RWPE2 (cell line): ENCODE measurements around the gene USP34.

ENCODE experiments used
- ATAC-seq: fragments of 200-7000 bp; cut with Tn5 transposase; 3 replicates; pipeline ENCODE4 v1.9.1; 2021; ENCODE audit warnings: low read depth
- DNase-seq: peaks from one replicate; pipeline ENCODE4 v3.0.0-alpha.2; 2020; ENCODE audit warnings: low spot score
- H3K27ac ChIP-seq: fragments of 450-650 bp; 2 replicates; pipeline ENCODE4 v1.5.1; 2017; ENCODE audit warnings: mild to moderate bottlenecking; ENCODE audit not compliant: poor library complexity, severe bottlenecking
- H3K27me3 ChIP-seq: fragments of 250-450 bp; sonication (Bioruptor Pico); 2 replicates; pipeline ENCODE4 v1.5.1; 2021; ENCODE audit warnings: mild to moderate bottlenecking, moderate library complexity; ENCODE audit not compliant: insufficient read depth, poor library complexity, severe bottlenecking
- H3K36me3 ChIP-seq: fragments of 250-450 bp; sonication (Bioruptor Pico); 2 replicates; pipeline ENCODE4 v1.5.1; 2020; ENCODE audit warnings: low read depth, mild to moderate bottlenecking, moderate library complexity
- H3K4me1 ChIP-seq: fragments of 250-450 bp; sonication (Bioruptor Pico); 2 replicates; pipeline ENCODE4 v1.5.1; 2021; ENCODE audit warnings: mild to moderate bottlenecking, moderate library complexity; ENCODE audit not compliant: insufficient read depth, poor library complexity, severe bottlenecking
- H3K4me3 ChIP-seq: fragments of 250-450 bp; sonication (Bioruptor Pico); 2 replicates; pipeline ENCODE4 v1.5.1; 2021; ENCODE audit warnings: mild to moderate bottlenecking, moderate library complexity; ENCODE audit not compliant: severe bottlenecking
- H3K9me3 ChIP-seq: fragments of 250-450 bp; sonication (Bioruptor Pico); 2 replicates; pipeline ENCODE4 v1.5.1; 2021; ENCODE audit warnings: mild to moderate bottlenecking, moderate library complexity; ENCODE audit not compliant: severe bottlenecking
- TF ChIP-seq, protein P1 (sequence below): fragments of 450-650 bp; IDR thresholded peaks from one replicate; pipeline ENCODE4 v1.5.1; 2017; ENCODE audit warnings: mild to moderate bottlenecking, moderate library complexity; ENCODE audit not compliant: poor library complexity, severe bottlenecking

The USP34 gene

DNA sequence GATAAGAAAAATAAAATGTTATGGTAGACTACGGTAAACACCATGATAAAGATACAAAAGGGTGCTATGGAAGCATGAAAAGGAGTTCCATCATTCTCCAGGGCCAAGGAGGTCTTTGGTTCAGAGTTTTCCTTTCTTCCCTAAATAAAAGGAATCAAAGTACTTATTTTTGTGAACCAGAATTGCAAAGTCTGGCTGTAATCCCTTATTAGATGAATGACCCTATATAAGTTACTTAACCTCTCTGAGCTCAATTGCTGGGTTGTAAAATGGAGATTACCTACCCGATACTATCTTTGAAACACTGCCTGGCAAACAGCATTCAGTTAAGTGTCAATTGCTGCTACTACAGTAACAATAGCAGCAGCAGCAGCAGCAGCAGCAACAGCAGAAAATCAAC lies 218.9 kb downstream of the USP34 start:
- H3K27ac ChIP-seq: no peak overlapping the region
- H3K4me3 ChIP-seq: no peak overlapping the region
- H3K27me3 ChIP-seq: no peaks in the 10 kb centered on the region
- ATAC-seq (no peak), DNase-seq (no peak)
- H3K9me3 ChIP-seq: peaks cover 2% of the 10 kb centered on the region
- H3K4me1 ChIP-seq: peaks cover 25% of the 10 kb centered on the region
- TF ChIP-seq, protein P1, sequence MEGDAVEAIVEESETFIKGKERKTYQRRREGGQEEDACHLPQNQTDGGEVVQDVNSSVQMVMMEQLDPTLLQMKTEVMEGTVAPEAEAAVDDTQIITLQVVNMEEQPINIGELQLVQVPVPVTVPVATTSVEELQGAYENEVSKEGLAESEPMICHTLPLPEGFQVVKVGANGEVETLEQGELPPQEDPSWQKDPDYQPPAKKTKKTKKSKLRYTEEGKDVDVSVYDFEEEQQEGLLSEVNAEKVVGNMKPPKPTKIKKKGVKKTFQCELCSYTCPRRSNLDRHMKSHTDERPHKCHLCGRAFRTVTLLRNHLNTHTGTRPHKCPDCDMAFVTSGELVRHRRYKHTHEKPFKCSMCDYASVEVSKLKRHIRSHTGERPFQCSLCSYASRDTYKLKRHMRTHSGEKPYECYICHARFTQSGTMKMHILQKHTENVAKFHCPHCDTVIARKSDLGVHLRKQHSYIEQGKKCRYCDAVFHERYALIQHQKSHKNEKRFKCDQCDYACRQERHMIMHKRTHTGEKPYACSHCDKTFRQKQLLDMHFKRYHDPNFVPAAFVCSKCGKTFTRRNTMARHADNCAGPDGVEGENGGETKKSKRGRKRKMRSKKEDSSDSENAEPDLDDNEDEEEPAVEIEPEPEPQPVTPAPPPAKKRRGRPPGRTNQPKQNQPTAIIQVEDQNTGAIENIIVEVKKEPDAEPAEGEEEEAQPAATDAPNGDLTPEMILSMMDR: no peak
- H3K36me3 ChIP-seq: peaks cover 72% of the 10 kb centered on the region

DNA sequence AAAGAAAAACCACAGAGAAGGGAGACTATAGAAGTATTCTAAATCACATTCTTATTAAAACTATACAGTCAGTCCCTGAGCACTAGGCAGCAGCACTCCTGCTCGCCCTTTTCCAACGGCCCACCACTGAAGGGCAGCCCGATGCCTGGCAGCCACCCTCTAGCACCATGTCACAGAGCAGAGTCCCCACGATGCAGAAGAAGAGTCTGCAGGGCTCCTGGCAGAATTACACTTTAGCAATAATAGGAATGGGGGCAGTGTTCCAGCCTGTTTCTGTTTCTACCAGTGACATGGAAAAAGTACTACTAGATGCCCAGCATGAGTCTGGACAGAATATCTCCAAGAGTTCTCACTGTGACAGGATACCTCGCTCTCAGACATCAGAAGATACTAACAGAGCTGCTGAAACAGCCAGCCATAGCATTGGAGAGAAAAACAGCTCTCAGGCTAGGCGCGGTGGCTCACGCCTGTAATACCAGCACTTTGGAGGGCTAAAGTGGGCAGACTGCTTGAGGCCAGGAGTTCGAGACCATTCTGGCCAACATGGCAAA lies 221.3 kb downstream of the USP34 start:
- Histone ChIP-seq H3K27me3 (no peaks in the 10 kb centered on the region), H3K36me3 (peaks cover 74% of the 10 kb centered on the region), H3K9me3 (peaks cover 2% of the 10 kb centered on the region), H3K4me3 (no peak overlapping the region), H3K27ac (no peak overlapping the region), H3K4me1 (peaks cover 8% of the 10 kb centered on the region)
- ATAC-seq (no peak), DNase-seq (no peak)
- TF ChIP-seq, protein P1: no peak

DNA sequence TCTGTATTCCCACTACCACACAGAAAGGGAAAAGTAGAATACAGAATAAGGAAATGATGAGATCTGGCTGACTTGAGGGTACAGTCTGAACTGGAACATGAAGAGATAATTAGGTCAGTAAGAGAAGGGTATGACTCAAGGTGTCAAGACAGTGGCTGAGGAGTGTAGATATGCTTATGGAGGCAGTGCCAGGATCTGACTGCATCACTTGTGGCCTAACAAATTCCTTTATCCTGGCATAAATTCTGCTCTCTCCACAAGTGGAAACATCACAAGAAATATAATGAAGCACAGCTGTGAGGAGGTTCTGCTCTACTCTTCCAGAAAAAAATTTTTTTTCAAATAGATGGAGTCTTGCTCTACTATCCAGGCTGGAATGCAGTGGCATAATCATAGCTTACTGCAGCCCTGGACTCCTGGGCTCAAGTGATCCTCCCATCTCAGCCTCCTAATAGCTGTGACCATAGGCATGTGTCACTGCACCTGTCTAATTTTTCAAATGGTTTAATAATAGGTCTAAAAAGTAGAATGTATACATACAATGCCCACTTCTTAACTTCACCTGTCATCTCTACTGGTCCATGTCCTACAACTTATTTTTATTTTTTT lies 223.6 kb downstream of the USP34 start:
- H3K4me1 ChIP-seq: peaks cover 4% of the 10 kb centered on the region
- H3K4me3 ChIP-seq: no peak overlapping the region
- no peaks in the 10 kb centered on the region for H3K9me3 ChIP-seq
- H3K27me3 ChIP-seq: no peaks in the 10 kb centered on the region
- DNase-seq (no peak), ATAC-seq (no peak)
- H3K36me3 ChIP-seq: peaks cover 74% of the 10 kb centered on the region
- H3K27ac ChIP-seq: no peak overlapping the region
- TF ChIP-seq, protein P1: no peak

DNA sequence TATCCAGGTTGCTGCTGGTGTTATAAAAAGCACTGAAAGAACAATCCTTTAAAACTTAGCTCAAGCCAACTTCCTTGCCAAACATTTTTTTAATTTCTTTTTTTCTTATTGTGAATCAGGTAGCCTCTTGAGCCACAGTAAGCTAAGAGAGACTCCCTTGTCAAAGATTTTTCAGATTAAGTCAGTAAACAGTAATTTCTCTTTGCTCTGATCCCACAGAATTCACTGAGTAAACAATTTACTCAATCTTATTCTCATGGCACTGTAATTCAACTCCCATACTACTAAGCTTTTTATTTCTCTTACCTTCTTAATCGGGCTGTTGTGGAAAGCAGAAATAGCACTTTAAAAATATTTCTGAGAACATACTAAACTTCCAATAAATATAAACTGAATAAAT lies 226.2 kb downstream of the USP34 start:
- TF ChIP-seq, protein P1: no peak
- H3K9me3 ChIP-seq: no peaks in the 10 kb centered on the region
- H3K27ac ChIP-seq: no peak overlapping the region
- DNase-seq (no peak), ATAC-seq (no peak)
- H3K4me1 ChIP-seq: no peaks in the 10 kb centered on the region
- no peaks in the 10 kb centered on the region for H3K27me3 ChIP-seq
- H3K4me3 ChIP-seq: no peak overlapping the region
- peaks cover 78% of the 10 kb centered on the region for H3K36me3 ChIP-seq

DNA sequence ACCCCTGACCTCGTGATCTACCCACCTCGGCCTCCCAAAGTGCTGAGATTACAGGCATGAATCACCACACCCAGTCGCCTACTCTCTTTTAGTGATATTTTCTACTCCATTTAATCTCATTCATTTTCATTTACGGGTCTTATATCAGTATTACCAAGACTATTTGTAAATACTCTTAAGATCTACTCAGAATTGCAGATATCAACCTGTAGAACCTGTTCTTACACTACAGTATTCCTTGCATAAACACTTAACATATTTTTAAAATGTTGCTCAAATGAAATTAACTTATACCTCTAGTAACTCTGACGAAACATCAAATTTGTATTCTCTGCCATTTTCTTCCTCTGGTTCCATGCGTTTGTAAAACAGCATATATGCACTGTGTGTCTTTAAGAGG lies 229.6 kb downstream of the USP34 start:
- ATAC-seq (no peak), DNase-seq (no peak)
- TF ChIP-seq, protein P1: no peak
- H3K4me3 ChIP-seq: no peak overlapping the region
- H3K36me3 ChIP-seq: peaks cover 61% of the 10 kb centered on the region
- H3K4me1 ChIP-seq: no peaks in the 10 kb centered on the region
- no peak overlapping the region for H3K27ac ChIP-seq
- H3K27me3 ChIP-seq: no peaks in the 10 kb centered on the region
- no peaks in the 10 kb centered on the region for H3K9me3 ChIP-seq
